HG02852 (cell line): ENCODE measurements around the gene CRYGB.
"Not testable (repeated sequence)": the region's sequence is repeated elsewhere in the genome, so short reads cannot be mapped to it uniquely, and the experiment has no call there.

Source experiments
- ATAC-seq: cut with Tn5 transposase; IDR thresholded peaks from one replicate; pipeline ENCODE4 v1.9.1; 2021; ENCODE audit warnings: mild to moderate bottlenecking, moderate library complexity; ENCODE audit not compliant: unreplicated experiment

CRYGB gene

GRCh38 chr2:208118918-208119317 is 27.0 kb downstream of the CRYGB start:
- no peak for ATAC-seq

DNA sequence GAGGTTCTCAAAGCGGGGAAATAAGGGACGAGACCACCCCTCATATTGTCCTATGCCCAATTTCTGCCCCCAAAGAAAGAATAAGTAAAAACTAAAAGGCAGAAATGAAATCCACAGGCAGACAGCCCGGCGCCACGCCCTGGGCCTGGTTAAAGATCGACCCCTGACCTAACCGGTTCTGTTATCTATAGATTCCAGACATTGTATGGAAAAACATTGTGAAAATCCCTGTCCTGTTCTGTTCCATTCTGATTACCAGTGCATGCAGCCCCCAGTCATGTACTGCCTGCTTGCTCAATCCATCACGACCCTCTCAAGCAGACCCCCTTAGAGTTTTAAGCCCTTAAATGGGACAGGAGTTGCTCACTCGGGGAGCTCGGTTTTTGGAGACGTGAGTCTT is 28.6 kb downstream of the CRYGB start:
- not testable (repeated sequence) for ATAC-seq

GRCh38 chr2:208112969-208113368 is 33.0 kb downstream of the CRYGB start:
- no peak for ATAC-seq

DNA sequence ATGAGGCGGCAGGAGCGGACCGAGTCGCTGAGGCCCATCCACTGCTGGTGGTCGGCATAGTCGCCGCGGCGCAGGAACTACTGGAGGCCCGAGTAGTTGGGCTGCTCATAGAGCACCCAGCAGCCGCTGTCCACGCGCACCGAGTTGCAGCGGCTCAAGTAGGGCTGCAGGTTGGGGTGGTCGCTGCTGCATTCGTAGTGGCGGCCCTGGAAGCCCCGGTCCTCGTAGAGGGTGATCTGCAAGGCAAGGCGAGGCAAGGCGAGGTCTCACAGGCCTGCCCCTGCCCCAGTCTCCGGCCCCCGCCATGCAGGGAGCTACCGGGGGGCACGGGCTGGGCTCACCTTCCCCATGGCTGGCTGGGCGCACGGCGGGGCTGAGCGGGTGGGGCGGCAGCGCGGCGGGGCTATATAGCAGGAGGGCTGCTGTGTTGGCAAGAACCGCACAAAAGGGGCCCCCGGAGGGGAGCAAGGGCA is 33.6 kb downstream of the CRYGB start:
- not testable (repeated sequence) for ATAC-seq

GRCh38 chr2:208103616-208104015 is 42.3 kb downstream of the CRYGB start:
- no peak for ATAC-seq

GRCh38 chr2:208101716-208102631 is 44.0 kb downstream of the CRYGB start:
- no peak for ATAC-seq

- ATAC-seq, result no peak
These were observed 46.1 kb downstream of the CRYGB start for GRCh38 chr2:208099682-208100470.

DNA sequence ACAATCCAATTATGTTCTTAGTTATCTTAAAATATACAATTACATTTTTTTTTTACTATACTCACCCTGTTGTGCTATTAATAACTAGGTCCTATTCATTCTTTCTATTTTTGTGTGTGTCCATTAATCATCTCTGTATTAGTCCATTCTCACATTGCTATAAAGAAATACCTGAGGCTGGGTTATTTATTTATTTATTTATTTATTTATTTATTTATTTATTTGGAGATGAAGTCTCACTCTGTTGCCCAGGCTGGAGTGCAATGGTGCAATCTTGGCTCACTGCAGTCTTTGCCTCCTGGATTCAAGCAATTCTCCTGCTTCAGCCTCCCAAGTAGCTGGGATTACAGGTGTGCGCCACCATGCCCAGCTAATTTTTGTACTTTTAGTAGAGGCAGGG is 47.3 kb downstream of the CRYGB start:
- not testable (repeated sequence) for ATAC-seq

DNA sequence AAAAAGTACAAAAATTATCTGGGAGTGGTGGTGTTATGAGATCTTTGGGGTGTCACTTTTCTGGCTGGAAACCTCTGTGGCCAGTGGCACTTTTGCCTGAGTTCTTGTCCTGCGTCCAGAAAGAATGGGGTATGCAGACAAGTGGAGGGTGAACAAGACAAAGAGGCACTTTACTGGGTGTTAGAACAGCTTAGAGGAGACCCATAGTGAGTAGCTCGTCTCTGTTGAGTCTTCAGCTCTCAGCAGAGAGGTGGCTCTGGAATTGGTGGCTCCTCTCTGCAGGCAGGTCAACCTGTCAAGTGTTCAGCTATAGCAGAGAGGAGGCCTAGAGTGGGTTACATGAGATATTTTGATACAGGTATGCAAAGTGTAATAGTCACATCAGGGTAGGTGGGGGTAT is 47.7 kb downstream of the CRYGB start:
- ATAC-seq, result no peak

- ATAC-seq, result no peak
These were observed 48.2 kb downstream of the CRYGB start for GRCh38 chr2:208097801-208098200.

DNA sequence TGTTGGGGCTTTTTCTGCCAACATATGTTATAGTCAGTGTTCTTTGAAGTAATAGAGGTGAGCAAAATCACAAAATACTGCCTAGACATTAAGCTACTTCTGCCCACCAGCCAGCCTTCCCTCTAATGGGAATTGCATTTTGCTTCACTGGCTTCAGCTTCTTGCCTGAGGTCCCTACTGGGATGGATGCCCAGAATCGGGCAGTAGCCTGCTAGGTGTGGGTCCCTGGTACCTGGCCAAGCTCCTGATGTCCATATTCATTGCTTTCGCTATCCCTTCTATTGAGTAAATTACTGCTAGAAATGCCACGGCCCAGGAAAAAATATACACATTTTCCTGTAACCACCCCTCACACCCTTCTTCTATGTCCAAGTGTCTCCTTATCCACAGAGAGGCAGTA is 48.6 kb downstream of the CRYGB start:
- no peak for ATAC-seq

GRCh38 chr2:208096080-208096479 is 49.9 kb downstream of the CRYGB start:
- ATAC-seq, result no peak

- ATAC-seq, result no peak
These were observed 52.8 kb downstream of the CRYGB start for GRCh38 chr2:208093128-208093527.
